ENCODE measurements around the gene NPAS2.

- TF ChIP-seq POLR2AphosphoS5 (IDR thresholded peaks at IDR 0.05) (no peak), CTCF (IDR thresholded peaks at IDR 0.05) (no peak)
These were observed 133.6 kb downstream of the NPAS2 start for GRCh38 chr2:100953406-100954043.

Measured in gastroesophageal sphincter (tissue), 3 donors.